NCI-H2107 treated with DMSO at 0.1 percent for 48 hours (cell line): ENCODE results near the gene C6orf89.

Experiments
- DNase-seq: peaks from one replicate; lab custom pipeline; 2025; ENCODE audit not compliant: unreplicated experiment; lab: John Stamatoyannopoulos, UW

Gene C6orf89

DNA sequence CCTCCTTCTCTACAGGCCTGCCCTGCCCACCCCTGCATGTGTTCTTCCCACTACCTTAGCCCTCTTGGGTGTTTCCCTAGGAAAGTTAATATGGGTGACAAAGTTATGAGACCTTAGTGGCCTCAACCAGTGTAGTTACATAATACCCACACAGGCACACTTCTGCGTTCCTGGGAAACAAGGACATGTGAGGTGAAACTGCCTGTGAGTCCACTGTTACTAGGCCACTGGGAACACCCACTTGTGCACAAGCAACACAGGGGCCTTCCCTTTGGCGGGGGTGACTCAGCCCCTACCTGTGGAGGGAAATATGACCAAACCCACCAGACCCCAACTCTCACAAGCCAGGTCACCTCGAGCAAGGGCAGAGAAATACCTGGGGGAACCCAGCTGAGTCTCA lies 81.5 kb downstream of the C6orf89 start:
- DNase-seq: no peak

DNA sequence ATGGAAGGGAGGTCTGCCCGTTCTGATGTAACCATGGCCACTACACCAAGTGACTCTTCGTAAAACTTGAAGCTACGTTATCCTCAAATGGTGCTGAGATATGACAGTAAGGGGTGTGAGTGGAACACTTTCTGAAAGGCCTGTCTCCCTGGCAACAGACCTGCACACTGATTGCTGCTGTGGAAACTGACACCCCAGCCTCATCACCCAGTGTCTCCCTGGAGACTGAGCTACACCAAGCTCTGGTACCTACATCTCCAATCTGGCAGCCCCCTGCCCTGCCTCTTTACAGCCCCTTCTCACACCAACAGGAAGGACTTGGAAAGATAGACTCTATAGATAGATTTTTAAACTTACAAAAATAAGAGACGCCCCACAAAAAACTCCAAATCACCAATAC lies 82.0 kb downstream of the C6orf89 start:
- no peak for DNase-seq

DNA sequence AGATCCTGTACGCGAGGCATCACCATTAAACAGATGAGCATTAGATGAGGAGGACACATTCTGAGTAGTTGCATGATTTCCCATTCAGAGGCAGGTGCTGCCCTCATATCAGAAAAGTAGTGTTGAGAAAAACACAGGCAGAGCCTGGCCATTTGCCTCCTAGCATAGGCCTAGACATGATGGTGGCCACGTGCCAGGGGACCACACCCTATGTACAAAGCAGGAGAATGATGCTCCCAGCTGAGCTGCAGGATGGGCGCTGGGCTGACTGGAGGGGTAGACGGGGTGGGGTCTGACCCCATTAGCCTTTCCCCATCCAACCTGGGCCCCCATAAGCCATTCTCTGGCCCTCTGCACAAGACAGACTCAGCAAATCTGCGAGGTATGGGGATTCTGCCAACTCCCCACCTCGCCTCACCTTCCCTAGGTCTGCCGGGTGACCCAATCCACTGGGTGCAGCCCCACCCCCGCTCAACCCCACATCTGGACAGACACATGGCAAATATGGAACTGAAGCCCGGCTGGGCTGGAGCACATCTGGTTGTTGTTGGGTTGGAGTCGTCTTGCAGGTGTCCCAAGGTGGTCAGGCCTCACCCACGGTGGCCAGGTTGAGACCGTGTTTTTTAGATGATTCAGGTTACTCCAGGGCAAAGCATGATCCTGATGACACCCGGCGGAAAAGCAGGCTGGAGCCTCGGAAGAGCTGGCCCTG lies 82.7 kb downstream of the C6orf89 start:
- no peak for DNase-seq

DNA sequence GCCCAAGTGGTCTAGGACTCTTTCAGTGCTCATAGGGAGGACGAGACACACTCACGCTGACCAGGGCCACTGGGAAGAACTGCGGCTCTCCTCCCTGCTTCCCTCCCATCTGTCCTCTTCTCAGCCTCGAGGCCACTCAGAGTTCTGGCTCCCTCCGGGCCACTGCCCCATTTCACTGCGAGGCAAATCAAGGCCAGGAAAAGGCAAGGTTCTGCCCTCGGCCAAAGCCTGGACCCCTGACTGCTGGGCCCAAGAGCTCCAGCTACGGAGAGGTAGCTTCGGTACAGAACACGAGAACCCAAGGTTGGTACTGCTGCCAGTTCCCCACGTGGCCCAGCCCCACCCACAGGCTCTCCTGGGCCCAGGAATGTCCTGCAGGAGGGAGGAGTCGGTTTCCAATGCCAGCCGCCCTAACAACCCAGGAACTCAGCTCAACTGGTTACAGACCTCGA lies 83.5 kb downstream of the C6orf89 start:
- DNase-seq: no peak

DNA sequence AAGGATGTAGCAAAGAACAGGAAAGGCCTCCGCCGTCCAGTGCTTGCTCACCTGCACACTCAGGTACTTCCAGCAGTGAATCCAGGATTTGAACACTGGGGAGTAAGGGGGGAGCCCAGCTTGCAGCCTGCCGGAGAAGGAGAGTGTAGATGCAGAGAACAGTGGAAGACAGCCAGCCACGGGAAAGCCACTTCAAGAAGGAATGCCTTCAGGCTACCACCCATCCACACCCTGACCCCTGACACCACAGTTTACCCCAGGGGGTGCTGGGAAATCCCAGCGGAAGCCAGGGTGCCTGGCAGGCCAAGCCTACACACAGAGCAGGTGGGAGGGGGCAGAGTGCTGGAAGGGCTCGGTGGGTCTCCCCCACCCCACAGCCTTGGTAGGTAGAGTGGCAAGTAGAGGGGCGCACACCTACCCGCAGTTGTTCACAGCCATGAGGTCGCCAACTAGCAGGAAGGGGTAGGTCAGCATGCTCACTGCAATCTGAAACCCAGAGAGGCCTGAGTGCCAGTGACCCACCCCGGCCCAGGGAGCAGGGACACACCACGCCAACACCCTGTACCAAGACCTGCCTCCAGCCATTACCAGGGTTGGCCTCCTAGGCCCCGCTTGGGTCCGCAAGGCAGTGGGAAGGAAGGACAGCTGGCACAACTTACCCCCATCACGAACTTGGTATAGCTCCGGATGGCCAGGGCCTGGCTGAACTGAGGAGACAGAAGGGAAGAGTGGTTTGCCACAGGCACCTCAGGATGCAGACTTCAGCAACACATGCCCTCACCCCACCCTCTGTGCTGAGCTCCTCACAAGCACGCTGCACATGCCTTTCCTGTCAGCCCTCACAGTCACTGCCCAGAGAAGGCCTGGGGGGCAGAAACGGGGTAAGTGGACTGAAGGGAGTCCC lies 84.5 kb downstream of the C6orf89 start:
- DNase-seq: no peak

DNA sequence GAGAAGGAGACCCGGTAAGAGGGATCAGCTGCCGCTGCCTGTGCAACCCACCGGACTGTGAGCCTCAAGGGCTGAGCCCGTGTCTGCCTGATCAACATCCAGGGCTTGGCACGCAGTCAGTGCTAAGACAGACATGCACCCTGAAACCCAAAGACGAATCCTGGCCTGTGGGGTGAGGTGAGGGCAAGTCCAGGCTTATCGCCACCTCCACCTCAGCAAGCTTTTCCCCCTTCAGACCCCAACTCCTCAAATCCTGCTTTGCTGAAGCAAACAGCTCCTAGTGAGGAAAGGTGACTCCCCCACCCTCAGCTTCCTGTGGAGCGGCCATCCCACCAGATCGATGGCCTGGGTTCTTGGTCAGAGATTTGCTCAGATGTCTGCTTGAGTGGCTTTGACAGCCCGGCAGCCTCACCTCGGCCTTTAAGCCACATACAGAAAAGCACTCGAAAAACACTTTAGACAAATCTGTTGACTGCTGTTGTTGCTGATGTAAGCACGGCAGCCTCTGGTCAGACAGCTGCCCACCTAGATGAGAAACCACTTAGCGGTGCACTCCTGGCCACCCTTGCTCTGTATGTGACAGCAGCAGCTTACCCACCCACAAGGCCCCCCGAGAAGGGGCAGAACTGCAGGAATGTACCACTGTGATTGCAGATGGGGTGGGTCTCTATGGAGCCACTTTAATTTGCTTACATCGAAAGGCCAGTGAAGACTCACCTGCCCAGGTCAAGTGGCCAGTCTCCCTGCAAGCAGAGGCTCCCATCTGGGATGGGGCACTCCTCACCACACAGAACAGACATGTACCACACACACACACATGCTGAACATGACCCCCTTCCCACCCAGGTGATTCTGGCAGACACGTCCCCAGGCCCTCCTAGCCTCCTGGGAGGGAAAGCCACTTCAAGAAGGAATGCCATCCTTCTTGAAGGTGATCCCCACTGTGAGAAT lies 85.4 kb downstream of the C6orf89 start:
- DNase-seq: no peak

DNA sequence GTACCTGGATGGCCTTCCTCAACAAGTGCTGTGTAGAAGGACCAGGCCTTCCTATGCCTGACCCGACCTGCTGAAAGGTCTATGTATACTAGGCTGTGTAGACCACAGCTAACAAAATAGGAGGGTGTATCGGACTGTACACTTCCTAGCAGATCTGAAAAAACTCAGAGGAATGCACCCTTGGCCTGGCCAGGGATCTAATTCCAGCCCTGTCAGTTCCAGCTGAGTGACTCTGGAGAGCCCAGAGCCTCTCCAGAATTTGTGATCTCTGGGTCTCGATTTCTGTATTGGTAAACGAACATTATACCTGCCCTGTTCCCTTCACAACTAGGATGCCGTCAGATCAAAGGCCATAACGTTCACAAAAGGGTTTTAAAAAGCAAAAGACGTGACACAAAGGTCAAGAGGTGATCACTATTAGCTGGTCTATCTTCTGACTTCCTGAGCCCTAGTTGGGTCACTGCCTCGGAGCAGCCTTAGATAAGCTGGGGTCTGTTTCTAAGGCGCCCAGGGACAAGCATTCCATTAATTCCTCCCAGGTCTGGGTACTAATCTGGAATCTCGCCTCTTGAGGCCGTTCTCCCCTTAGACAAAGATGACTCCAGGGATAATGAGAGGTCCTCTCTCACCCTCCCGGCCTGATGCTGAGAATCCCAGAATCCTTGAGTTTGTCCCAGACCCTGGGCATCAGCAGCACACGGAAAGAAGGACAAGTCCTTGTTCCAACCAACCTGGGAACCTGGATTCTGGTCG lies 86.3 kb downstream of the C6orf89 start:
- no peak for DNase-seq

DNA sequence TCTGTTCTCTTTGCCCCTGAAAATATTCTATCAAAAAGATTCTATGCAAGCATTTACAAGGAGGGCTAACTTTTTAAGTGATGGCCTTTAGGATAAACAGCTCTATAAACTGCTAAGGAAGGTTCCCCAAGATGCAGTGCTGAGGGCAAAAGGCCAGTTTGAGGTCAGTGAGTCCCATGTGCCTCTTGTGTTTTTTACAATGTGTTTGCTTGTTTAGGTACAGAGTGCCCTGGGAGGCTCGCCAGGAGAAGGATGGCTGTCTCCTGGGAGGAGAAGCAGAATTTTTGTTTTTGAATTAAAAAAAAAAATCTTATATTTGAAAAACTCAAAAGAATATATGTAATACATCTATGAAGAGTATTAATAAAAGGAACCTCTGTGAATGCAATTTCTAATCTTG lies 87.4 kb downstream of the C6orf89 start:
- DNase-seq: no peak

DNA sequence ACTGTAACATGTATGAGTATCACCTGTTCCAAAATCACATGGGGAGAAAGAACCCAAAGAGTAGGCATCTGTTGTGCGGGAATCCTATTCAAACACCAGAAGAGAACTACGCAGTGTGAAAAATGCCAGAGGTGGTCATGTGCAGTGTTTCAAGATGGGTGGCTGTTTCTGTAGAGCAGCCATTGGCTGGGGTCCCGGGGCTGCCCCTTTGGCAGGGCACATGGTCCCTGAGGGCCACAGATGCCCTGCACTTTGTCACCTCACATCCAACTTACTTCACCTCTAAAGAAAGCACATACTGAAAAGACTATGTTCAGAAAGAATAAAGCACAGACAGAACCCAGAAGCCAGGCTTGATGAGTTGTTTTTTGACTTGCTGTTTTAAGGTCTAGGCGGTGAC lies 87.9 kb downstream of the C6orf89 start:
- DNase-seq: no peak

DNA sequence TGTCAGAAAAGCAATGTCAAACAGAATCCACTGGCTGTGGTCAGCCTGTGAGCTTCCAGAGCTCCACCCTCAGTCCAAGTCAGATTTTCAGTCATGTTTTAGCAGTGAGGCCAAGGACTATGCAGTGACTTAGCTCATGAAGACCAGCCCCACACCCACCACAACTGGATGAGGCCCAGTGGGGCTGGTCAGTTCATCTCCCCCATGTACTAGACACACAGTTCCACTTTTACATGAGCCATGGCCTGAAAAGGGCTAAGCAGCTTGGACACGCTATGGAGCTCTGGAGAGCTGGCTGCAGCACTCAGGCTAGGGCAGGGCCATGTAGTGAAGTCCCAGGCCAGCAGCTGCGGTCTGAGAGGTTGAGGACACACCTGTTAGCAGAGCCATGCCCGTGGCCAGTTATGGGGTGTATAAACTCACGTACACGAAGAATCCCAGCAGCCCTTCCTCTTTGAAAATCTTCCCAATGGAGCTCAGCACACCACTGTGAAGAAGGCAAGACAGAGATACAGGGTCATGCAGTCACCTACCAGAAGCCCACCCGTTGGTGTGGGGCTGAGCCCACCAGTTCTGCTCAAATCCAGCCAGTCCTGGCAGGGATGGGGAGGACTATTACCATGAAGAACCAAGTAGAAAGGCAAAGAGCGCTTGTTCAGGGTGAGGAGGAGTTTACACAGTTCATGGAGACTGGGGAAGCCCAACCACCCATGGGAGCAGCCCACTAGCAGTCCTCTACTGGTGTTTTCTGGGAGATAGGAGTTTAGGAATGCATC lies 89.7 kb downstream of the C6orf89 start:
- no peak for DNase-seq

DNA sequence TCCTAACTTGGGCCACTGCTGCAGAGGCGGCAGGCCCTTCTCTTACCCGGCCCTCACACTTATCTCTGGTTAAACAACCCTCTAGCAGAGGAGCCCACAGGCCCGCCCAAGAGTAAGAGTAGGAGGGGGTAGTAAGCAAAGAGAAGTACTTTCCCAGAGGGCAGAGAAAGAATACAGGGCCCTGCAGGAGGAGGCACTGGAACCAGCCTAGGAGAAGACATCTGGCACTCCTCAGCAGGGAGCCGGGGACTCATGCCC lies 90.2 kb downstream of the C6orf89 start:
- DNase-seq: no peak

DNA sequence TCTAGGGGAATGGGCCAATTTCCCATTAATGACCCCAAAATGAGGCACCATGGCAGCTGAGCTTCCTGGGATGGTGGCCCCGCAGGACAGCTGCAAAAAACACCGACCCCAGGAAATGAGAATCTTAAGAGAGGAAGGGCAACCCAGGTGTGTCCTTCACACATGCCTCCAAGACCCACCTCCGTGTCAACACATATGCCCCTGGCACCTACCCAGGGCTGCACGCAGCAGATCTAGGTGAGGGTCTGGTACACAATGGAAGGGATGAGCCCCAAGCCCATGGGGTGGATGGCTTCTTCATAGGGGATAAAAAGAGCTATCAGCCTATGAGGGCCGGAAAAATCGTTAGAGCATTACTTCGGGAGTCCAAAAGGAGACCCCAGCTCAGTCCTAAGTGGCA lies 90.8 kb downstream of the C6orf89 start:
- DNase-seq: no peak

DNA sequence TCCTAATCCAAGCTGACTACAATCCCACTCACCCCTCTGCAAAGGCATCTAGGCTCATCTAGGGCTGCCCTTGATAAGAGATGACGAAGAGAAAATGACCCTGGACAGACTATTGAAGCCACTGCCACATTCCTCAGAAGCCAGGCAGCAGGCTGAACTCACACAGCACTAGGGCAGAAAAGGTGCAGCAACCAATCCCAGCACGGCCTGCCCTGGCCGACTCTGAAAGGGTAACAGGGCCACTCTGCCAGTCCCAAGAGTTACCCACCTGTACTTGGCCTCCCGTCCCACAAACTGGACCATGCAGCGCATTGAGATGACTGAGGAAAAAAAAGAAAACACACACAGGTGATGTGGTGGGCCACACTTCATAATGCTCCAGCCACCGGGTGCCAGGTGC lies 91.2 kb downstream of the C6orf89 start:
- DNase-seq: no peak

DNA sequence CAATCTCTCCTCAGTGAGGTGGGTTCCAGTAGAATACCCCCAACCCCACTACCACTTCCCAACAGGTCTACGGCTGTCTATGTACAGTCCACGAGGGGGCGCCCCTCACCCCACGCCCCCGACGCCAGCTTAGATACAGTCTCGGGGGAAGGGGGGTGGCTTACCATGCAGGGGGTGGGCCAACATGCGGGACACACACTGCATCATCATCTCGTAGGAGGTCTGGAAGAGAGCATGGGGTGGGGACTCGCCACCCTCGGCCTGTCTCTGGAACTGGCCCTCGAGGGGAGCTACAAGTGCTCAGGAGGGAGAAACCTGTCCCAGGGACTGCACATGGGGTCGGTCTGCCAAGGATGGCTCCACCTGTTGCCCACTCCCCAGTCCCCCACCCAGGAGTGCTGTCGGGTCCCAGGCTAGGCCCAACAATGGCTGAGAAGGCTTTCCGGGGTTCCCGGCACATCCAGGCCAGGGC lies 91.8 kb downstream of the C6orf89 start:
- no peak for DNase-seq
